Activated T-helper 1 cell treated with Interleukin-2 at 50 U/mL for 16 hours (primary cell): ENCODE data around the gene CASKIN1.
"Not testable (repeated sequence)": the region's sequence is repeated elsewhere in the genome, so short reads cannot be mapped to it uniquely, and the experiment has no call there.

ENCODE experiments used
- DNase-seq: peaks from one replicate; pipeline ENCODE4 v3.0.0-alpha.2; 2020; ENCODE audit warnings: low read depth

The CASKIN1 gene

DNA sequence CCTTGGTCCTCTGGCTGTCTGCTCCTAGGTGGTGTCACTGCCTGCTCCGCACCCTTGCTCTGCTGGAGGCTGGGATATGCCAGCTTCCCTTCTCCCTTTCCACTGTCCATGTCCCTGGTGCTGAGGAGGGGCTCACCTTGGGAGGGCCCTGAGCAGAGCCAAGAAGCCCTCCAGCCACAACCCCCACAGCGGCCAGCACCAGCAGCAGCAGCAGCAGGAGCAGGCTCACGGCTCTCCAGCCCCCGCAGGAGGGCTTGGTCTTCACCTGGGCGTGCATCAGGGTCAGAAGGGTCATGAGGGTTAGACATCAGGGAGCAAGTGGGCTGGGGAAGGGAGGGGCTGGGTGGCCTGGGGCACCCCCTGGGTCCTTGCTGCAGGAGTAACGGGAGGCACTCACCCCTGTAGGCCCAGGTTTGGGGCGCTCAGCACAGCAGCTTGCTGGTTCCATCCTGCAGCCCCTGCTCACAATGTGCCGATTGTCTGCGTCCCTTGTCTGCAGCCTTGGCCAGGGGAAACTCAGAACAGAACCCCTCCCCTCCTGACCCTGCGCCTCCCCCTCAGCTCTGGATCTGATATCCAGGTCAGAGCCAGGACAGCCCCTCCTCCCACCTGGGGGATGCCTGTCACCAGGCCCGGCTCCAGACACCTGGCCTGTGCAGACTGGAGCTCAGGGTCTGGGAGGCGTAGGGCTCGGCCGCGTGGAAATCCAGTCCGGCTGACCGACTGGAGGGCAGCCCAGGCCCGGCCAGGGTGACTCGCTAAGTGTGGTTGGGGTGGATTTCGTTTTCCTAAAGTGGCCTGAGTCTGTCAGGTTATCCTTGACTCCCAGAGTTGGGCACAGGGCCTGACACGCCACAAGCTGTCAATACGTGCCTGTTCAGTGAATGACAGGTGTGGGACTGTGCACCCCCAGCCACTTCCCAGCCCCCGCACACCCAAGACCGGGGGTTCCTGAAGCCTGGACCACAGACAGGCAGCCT lies 14.3 kb upstream of the CASKIN1 start, which contains the start of gene BRICD5:
Gene BRICD5, minus strand, starts transcription at position 478 of the 980 bp plus-strand sequence. Its CDS starts 30 bp downstream, at position 448.
- no peak for DNase-seq

DNA sequence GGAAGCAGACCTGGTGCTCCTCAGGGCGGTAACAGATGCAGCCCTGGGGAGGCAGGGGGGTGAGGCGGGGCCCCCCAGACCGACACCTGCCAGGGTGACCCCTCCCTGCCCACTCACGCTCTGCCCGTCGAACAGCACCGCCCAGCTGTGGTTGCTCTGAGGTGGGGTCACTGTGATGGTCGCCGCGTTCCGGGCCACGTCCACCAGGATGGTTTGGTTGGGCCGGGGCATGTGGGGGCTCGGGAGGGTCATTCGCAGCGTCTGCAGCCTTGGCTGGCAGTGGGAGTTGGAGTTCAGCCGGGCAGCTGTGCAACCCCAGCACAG lies 13.6 kb upstream of the CASKIN1 start:
- DNase-seq = no peak

DNA sequence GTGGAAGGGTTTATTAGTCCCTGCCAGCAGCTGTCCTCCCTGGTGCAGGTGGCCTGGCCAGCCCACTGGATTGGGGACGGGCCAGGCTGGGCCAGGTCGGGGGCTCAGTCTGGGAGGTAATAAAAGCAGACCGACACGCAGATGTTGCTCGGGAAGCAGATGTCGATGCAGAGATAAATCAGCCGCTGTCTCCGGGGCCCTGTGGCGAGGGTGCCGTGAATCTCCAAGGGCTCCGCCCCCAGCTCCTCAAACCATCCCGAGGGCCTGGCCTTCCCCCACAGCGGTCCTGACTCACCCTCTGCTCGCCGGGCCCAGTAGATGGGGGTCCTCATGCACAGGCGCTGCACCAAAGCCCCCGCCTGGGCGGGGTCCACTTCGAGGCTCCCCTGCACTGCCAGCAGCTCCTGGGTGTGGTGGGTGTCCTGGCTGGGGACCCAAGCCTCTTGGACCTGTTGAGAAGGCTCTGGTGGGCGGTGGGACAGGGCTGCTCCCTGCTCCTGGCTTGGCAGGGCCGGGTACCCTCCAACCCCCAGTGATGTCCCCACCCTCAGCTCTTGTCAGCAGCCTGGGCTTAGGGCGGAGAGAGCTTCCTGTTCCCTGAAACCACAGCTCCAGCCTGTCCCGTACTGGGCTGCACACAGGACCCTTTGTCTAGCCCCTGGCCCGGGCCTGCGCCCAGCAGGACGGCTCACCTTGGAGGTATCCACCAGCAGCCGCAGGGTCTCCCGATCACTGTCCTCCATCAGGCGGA lies 13.0 kb upstream of the CASKIN1 start:
- no peak for DNase-seq

DNA sequence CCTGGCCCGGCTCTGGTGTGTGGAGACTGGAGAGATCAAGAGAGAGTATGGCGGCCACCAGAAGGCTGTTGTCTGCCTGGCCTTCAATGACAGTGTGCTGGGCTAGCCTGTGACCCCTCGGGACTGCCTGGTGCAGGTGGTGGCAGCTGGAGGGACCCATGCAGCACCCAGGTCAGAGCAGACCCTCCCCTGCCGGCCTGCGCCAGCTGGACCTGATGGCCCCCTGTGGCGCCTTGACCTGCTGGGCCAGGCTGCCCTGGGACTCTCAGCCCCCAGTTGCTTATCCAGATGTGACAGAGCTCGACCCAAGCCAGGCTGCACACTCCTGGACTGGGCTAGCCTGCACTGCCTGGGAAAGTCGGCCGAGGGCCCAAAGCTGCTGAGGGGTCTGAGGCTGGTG lies 12.4 kb upstream of the CASKIN1 start:
- no peak for DNase-seq

DNA sequence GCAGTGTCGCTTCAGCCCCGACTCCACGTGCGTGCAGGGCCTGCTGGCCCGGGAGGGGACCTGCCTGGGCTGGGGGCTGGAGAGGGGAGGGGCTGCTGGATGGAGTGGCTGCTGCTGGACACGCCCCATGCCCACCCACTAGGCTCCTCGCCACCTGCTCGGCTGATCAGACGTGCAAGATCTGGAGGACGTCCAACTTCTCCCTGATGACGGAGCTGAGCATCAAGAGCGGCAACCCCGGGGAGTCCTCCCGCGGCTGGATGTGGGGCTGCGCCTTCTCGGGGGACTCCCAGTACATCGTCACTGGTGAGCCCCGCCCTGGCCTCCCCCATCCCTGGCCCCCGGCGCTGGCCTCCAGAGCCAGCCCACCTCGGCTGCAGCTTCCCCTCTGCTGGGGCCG lies 11.9 kb upstream of the CASKIN1 start:
- DNase-seq = no peak

DNA sequence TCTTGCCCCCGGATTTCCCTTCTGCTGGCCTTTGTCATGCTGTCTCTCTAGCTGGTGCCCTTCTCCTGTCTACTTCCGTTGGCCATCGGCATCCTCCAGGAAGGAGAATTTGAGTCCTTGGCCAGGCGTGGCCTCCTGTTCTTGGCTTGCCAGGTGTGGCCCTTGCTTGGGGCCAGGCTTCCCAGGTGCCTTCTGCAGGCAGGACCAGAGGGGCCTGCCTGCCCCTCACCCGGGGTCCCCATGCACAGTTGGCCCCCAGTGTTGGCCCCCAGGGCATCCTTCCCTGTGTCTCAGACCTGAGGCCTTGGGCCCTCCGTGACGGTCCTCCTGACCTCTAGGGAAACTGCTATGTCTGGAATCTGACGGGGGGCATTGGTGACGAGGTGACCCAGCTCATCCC lies 11.5 kb upstream of the CASKIN1 start:
- no peak for DNase-seq

DNA sequence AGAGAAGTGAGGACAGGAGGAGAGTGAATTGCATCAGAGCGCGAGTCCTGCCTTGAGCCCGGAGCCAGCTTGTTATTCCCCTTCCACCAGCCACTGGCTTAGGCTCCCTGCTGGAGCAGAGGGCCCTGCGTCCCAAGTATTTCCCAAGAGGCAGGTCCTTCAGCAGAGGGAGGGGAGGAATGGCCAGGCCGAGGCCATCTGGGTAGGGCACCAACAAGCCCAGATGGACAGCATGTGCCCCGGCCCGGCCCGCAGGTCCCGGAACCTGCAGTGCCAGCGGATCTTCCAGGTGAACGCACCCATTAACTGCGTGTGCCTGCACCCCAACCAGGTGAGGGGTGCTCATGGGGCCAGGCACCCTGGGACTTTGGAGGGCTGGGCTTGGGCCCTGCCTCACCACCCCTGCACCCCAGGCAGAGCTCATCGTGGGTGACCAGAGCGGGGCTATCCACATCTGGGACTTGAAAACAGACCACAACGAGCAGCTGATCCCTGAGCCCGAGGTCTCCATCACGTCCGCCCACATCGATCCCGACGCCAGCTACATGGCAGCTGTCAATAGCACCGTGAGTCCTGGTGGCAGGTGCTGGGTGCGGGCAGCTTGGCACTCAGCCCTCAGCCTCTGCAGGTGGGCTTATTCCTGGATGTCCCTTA lies 10.5 kb upstream of the CASKIN1 start:
- no peak for DNase-seq

DNA sequence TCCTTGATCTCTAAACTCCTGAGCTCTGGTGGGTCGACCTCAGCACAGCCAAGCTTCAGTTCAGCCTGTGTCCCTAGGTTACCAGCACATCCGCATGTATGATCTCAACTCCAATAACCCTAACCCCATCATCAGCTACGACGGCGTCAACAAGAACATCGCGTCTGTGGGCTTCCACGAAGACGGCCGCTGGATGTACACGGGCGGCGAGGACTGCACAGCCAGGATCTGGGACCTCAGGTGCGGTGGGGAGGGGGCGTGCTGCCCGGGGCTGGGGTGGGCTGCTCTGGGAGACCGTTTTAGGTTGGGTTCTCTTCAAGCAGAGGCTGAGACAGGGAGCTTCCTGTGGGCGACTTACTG lies 10.0 kb upstream of the CASKIN1 start:
- no peak for DNase-seq

DNA sequence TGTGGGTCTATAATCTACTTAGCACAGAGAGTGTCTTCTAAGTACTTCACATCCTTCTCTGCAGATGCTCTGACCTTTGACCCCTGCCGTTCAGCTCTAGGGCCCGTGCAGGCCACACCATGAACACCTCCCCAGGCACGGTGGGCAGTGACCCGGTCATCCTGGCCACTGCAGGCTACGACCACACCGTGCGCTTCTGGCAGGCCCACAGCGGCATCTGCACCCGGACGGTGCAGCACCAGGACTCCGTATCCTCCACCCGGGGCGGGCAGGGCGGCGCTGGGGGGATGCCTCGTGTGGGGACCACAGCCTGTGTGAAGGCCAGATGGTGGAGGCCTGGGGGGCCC lies 9.5 kb upstream of the CASKIN1 start:
- DNase-seq = no peak

DNA sequence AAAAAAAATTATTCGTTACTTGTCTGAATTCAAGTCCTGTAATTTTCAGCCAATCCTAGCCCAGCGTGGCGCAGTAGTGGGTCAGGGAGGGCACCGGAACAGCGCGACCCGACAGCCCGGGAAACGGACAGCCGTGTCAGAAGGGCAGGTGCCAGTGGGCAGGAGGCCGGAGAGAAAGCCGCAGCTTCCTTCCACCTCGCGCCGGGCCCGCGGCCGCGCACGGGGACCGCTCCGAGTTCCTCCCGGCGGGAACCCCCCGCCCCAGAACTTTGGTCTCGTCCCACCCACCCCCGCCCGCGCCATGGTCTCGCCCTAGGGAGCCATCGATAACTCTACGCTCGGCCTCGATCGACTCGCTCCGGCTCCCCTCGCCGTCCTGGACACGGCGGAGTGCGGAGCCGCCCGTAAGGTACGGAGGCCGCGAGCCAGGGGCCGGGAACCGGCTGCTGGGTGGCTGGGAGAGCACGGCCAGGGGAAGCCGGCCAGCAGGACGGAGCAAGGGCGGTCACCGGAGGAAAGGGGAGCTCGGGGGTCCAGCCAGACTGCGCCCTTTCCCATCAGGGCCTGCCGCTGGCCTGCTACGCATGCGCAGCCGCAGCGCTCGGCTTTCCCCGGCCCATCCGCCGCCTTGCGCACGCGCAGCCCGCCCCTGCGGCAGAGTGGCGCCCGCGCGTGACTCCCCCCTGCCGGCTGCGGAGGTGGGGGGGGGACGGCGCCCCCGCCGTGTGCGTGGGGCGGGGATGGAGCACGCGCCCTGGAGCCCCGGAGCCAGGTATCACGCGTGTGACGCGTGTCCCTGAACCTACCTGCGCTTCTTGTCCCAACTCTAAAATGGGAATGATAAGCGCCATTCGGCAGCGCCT lies 8.9 kb upstream of the CASKIN1 start, which contains the start of gene MLST8:
Gene MLST8, plus strand, starts transcription at position 351 of the 863 bp plus-strand sequence. CDS start 632 bp downstream, outside the sequence.
- peak; percentile 92 for DNase-seq

DNA sequence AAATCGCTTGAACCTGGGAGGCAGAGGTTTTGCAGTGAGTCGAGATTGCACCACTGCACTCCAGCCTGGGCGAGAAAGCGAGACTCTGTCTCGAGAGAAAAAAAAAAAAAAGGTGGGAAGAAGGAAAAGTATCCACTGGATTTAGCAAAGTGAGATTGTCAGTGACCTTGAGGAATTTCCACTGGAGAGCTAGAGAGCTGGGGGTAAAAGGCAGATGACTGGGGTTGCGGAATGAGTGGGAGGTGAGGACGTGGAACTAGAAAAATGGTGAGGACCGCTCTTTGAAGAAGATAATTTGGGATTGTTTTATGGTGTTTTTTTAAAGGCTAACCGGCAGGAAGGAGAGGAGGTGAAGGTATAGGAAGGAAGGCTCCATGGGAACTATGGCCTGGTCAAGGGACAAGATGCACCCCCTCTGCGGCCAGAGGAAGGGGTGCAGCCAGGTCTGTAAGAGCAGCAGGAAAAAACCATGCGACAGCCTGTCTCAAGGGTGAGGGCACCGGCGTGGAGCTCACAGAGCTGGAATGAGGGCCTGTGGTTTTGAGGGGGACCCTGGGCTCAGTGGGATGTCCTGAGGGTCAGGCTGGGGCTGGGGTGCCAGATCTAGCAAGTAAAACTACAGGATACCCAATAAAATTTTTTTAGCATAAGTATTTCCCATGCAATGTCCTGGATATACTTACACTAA lies 8.2 kb upstream of the CASKIN1 start:
- DNase-seq = no peak

DNA sequence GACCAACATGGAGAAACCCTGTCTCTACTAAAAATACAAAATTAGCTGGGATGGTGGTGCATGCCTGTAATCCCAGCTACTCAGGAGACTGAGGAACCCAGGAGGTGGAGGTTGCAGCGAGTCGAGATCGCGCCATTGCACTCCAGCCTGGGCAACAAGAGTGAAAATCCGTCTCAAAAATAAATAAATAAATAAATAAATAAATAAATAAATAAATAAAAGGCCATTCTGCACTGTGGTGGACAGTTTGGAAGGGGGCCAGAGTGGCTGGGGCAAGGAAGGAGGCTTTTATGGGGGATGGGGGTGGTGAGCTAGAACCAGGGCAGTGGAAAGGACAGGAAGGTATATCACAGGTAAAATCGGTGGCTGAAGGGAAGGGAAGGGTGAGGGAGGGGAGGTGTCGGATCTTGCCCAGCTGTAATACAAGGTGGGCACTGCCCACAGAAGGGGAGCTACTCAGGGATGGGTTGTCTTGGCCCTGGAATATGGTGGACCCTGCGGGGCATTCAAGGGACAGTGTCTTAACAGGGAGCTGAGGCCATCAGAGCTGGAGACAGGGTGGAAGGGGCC lies 6.8 kb upstream of the CASKIN1 start:
- not testable (repeated sequence) for DNase-seq

DNA sequence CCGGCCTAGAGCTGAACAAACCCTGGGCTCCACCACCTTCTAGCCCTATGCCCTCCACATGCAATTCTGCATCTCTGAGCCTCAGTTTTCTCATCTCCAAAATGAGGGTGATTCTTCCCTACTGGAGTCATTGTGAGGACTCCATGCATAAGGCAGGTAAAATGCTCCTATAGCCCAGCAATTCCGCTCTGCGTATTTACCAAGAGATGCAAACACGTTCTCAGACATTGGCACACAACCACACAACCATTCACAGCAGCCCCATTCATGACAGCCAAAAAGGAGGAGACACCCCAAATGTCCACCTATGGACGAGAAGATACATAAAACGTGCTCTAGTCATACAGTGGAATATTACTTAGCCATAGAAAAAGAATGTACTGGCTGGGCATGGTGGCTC lies 3.9 kb upstream of the CASKIN1 start:
- no peak for DNase-seq

DNA sequence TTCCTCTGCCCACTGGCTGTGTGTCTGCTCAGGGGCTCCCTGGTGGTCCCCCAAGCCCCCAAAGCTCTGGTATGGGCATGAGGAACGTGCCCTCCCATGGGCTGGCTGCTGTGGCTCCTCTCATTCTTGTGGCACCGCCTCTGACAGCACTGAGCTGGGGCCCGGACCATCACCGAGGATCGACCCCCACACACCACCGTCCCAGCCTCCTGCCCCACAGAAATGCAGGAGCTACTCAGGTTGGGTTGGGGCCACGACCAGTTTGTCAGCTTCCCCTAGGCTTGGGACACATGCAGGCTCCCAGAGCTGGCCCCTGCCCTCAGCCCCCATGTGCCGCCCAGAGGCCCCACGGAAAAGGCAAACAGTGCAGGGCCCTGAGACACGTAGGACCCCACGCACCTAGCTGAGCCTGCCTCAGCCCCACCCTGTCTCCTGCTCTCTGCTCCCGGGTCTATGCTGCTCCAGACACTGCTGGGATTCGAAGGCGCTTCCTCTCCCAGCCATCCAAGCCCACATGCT lies 3.3 kb upstream of the CASKIN1 start:
- no peak for DNase-seq

DNA sequence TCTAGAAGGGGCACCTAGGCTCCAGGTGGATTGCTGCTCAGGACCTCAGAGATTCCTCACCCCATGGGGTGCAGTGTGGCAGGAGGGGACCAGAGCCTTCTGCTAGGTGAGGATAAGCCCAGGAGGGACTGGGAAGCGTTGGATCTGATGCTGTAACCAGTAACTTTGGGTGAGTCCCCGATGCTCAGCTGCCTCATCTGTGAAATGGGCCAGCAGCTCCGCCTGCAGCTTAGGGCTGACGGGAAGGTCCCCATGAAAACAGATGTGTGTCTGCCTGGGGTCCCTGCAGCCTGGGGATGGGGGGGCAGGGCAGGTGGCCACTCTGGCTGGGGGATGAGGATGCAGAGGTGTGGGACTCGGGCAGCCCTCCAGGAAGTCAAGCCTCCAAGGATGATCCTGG lies 2.7 kb upstream of the CASKIN1 start:
- DNase-seq = no peak

DNA sequence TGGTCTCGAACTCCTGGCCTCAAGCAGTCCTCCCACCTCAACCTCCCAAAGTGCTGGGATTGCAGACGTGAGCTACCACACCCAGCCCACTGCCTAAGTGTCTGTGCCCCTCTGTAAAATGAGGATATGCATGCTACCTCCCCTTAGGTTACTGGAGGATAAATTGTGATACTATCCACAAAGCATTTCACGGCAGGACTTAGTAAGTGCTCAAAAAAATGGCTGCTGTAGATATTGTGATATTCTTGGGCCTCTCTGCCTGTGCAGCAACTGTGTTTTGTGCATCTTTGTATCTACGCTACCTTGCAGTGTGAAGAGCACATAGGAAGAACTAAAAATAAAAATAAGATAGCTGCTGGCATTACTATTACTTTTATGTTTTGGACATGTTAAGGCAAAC lies 1.9 kb upstream of the CASKIN1 start:
- DNase-seq = no peak

DNA sequence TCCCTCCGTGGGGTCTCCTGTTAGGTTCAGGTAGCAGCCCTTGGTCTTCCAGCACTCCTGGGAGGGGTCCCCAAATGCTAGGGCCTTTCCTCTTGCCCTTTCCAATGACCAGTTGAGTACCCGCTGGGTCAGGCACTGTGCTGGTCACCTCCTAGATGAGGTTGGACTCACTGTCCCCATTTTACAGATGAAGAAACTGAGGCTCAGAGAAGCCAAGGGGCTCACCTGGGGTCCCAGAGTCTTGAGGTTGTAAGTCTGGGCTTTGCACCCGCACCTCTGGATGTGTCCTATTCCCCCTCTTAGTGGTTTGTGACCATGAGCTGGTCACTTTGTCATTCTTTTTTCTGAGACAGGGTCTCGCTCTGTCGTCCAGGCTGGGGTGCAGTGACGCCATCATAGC lies 1.4 kb upstream of the CASKIN1 start:
- DNase-seq = no peak

DNA sequence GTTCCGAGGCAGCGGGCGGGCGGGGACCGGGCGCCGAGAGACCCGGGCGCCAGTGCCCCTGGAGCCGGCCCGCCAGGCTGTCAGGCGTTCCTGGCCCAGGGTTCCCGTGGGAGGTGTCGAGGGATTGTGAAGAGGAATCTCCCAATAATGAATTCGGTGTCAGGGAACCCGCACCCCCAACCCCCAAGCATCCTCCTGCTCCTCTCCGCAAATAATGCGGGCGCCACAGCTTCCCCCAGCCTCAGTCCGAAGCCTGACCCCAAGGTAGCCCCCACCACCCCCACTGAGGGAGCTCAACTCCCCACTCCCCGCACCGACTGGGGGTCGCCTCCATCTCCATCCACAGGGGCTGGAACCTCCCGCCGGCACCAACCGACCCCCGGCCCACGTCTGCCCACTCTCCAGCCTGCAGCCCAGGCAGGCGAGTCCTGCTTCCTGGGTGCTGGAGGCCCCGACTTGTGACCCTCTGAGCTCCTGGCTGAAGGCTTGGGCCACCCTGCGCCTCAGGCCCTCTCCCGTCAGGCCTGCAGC lies 641 bp upstream of the CASKIN1 start:
- no peak for DNase-seq

DNA sequence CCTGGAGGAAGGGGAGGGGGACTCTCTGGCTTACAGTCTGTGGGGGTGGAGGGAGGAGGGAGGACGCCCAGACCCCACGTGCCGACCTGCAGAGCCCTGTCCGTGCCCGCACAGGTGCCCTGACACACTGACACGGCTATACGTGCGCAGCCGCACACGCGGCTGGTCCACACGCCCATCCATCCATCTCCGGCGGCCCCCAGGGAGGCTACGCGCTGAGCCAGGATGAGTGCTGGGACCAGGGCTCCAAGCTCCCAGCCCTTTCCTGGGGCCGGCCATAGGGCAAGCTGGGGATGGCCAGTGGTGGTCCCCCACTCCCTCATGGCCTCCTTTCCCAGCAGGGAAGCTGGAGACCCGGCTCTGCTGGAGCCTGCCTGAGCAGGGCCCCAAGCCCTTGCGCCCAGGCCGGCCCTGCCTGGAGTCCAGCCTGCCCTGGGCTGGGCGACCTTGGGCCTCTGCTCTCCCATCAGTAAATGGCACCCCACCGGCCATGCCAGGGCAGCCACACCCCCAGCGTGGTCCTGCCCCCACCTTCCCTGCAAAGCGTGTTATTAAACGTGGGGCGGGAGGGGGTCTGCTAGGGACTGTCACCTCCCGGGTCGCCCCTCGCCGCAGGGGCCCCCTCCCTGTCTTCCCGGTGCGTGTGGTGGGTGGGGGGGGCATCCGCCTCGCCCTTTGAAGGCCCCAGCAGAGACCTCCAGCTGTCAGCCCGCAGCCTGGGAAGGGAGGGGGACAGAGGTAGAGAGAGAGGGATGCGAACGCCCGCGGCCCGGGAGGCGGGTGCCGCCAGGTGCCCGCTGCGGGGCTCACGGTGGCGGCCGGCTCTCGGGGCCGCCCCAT lies 863 bp downstream of the CASKIN1 start:
- no peak for DNase-seq
